Coronary artery (tissue), 2 donors: ENCODE results near the gene RGS6.

ENCODE experiments used
- DNase-seq: peaks from one replicate; pipeline ENCODE4 v3.0.0-alpha.2; 2017; ENCODE audit warnings: low spot score
- H3K27ac ChIP-seq, 2 donors: fragments of 200-600 bp; sonication (generic); one replicate each; pipeline ENCODE4 v1.5.1; 2016 to 2019
- H3K4me3 ChIP-seq: fragments of 200-600 bp; sonication (generic); 2 replicates; pipeline ENCODE4 v1.5.1; 2016; ENCODE audit warnings: mild to moderate bottlenecking, moderate library complexity
- CTCF ChIP-seq: fragments of 200-600 bp; sonication (generic); IDR thresholded peaks from one replicate; pipeline ENCODE4 v1.5.1; 2019; ENCODE audit warnings: antibody characterized with exemption

Gene RGS6

GRCh38 chr14:72097173-72097783, 165.0 kb downstream of the RGS6 start:
- Histone ChIP-seq H3K4me3 (no peak overlapping the region), H3K27ac (no peak overlapping the region)
- DNase-seq: no peak
- no peak for TF ChIP-seq CTCF

- DNase-seq: no peak
- no peak for TF ChIP-seq CTCF
These were observed 166.0 kb downstream of the RGS6 start for GRCh38 chr14:72098210-72098609.

GRCh38 chr14:72099566-72099965, 167.3 kb downstream of the RGS6 start:
- H3K27ac ChIP-seq: no peak overlapping the region
- no peak for DNase-seq
- TF ChIP-seq CTCF: no peak
- H3K4me3 ChIP-seq: no peak overlapping the region

More at GRCh38 chr14:72098210-72098609, 166.0 kb downstream of the RGS6 start:
- Histone ChIP-seq H3K27ac (no peak overlapping the region), H3K4me3 (no peak overlapping the region)

GRCh38 chr14:72104011-72104613, 171.9 kb downstream of the RGS6 start:
- Histone ChIP-seq H3K4me3 (no peak overlapping the region), H3K27ac (no peak overlapping the region)
- no peak for TF ChIP-seq CTCF
- DNase-seq: no peak

- TF ChIP-seq CTCF: no peak
These were observed 179.7 kb downstream of the RGS6 start for GRCh38 chr14:72111911-72112310.

GRCh38 chr14:72118841-72119240, 186.6 kb downstream of the RGS6 start:
- TF ChIP-seq CTCF: no peak
- Histone ChIP-seq H3K4me3 (no peak overlapping the region), H3K27ac (no peak overlapping the region)
- DNase-seq: no peak

More at GRCh38 chr14:72111911-72112310, 179.7 kb downstream of the RGS6 start:
- DNase-seq: no peak
- no peak overlapping the region for H3K27ac ChIP-seq
- no peak overlapping the region for H3K4me3 ChIP-seq

GRCh38 chr14:72120315-72120714, 188.1 kb downstream of the RGS6 start:
- Histone ChIP-seq H3K27ac (no peak overlapping the region), H3K4me3 (no peak overlapping the region)
- DNase-seq: no peak
- no peak for TF ChIP-seq CTCF
